ENCODE results near the gene SIRPA. TPM values are rescaled to one million over a fixed set of nuclear protein-coding genes. Genes with fewer than 3 reads are reported as not detected.

Gene SIRPA
- total and polyA plus RNA-seq, 2 of the 8 experiments (the other 6 are each of a cell fraction or from before 2014, with no cell fraction given): 3.9 to 4.3 TPM

- no peak overlapping the region for H4K5ac ChIP-seq (ENCODE audit: insufficient read length, low read depth, low read length)
These were observed 78.6 kb downstream of the SIRPA start for GRCh38 chr20:1973601-1974440.

More at GRCh38 chr20:1973601-1974440, 78.6 kb downstream of the SIRPA start:
- Histone ChIP-seq H2BK20ac (ENCODE audit: low read length) (no peak overlapping the region), H4K91ac (replicated peaks; ENCODE audit: insufficient read length, low read length) (no peak overlapping the region), H4K8ac (ENCODE audit: extremely low read depth, insufficient read depth, low read length) (no peak overlapping the region), H2AFZ (ENCODE audit: low read length) (no peak overlapping the region), H3K27ac (ENCODE audit: low read depth, low read length) (no peak overlapping the region), H2BK5ac (ENCODE audit: low read depth, low read length) (no peak overlapping the region), H4K20me1 (replicated peaks in 1 of 2; ENCODE audit: control insufficient read depth in 1 of 2, insufficient read depth in 2 of 2, low read length in 2 of 2) (peaks cover 0 to 1% of the 10 kb centered on the region in 2 experiments), H2AK5ac (ENCODE audit: low read depth, low read length) (no peak overlapping the region), H3K23me2 (ENCODE audit: low read depth, low read length) (no peaks in the 10 kb centered on the region), H3K79me2 (ENCODE audit: control insufficient read depth in 1 of 2, insufficient read depth in 2 of 2, low read length in 2 of 2) (no peaks in the 10 kb centered on the region), H3K79me1 (ENCODE audit: low read depth, low read length) (no peaks in the 10 kb centered on the region), H2BK15ac (ENCODE audit: low read length) (peak overlapping the region; percentile 53; the same call in 1 of the 2 replicates), H2BK120ac (replicated peaks; ENCODE audit: low read depth, low read length) (no peak overlapping the region), H3K4ac (replicated peaks; ENCODE audit: insufficient read length, low read depth, low read length) (no peak overlapping the region), H3K18ac (ENCODE audit: extremely low read depth, low read length) (no peak overlapping the region), H3K9ac (replicated peaks in 1 of 4; ENCODE audit: extremely low read depth in 1 of 4, low read depth in 3 of 4, low read length in 3 of 4) (no peak overlapping the region), H3K9me3 (ENCODE audit: insufficient read depth in 2 of 2, low read depth in 1 of 2, low read length in 1 of 2) (no peaks in the 10 kb centered on the region), H3K23ac (ENCODE audit: insufficient read length) (no peak overlapping the region), H3K4me1 (replicated peaks in 1 of 4; ENCODE audit: control insufficient read depth in 3 of 4, insufficient read depth in 4 of 4, low read length in 3 of 4) (peaks cover 0 to 4% (median 0%) of the 10 kb centered on the region in 4 experiments; a peak in 1 of 7 replicates), H3K4me3 (ENCODE audit: extremely low read depth in 1 of 4, insufficient read depth in 2 of 4, low read depth in 3 of 4, low read length in 4 of 4) (no peak overlapping the region), H2BK12ac (ENCODE audit: low read depth, low read length) (no peak overlapping the region), H3K4me2 (ENCODE audit: insufficient read depth in 1 of 2, low read depth in 2 of 2, low read length in 2 of 2) (no peak overlapping the region), H3K36me3 (ENCODE audit: control insufficient read depth in 2 of 4, insufficient read depth in 4 of 4, low read length in 3 of 4) (no peaks in the 10 kb centered on the region), H3K56ac (replicated peaks; ENCODE audit: insufficient read length, low read depth, low read length) (no peak overlapping the region), H3K27me3 (replicated peaks in 1 of 4; ENCODE audit: control insufficient read depth in 3 of 4, extremely low read depth in 1 of 4, insufficient read depth in 3 of 4, low read length in 3 of 4) (peaks cover 0 to 2% (median 0%) of the 10 kb centered on the region in 4 experiments; a peak in 1 of 7 replicates), H3K14ac (ENCODE audit: insufficient read length) (no peak overlapping the region)
- TF ChIP-seq SP2 (IDR thresholded peaks at IDR 0.05; ENCODE audit: low read length) (no peak), BACH1 (IDR thresholded peaks at IDR 0.05; ENCODE audit: low read length) (no peak), SIX5 (IDR thresholded peaks at IDR 0.05; ENCODE audit: low read depth, low read length) (no peak), TAF7 (optimal IDR thresholded peaks at IDR 0.05; ENCODE audit: borderline replicate concordance, low read depth, low read length) (no peak), CTBP2 (IDR thresholded peaks at IDR 0.05; ENCODE audit: borderline replicate concordance, insufficient read depth, insufficient read length, low read length) (no peak), RNF2 (IDR thresholded peaks at IDR 0.05; ENCODE audit: borderline replicate concordance, low read depth, low read length, missing control alignments, poor library complexity, severe bottlenecking) (no peak), BCL11A (IDR thresholded peaks at IDR 0.05; ENCODE audit: low read depth in 2 of 2, low read length in 2 of 2) (no peak), SIRT6 (IDR thresholded peaks at IDR 0.05; ENCODE audit: low read length) (no peak)
- FAIRE-seq (no peak), DNase-seq (ENCODE audit: low read depth in 1 of 2, low spot score in 2 of 2) (no peak)
- ChIA-PET CTCF (ENCODE audit: partially characterized antibody) (interaction anchor here (0.5 to 2.4 kb wide), 6 partner anchors 8 to 402 kb away, joined by 3 to 11 read pairs (median 4); no protein-coding TSS in a partner anchor), POLR2A (ENCODE audit: partially characterized antibody) (interaction anchor here (0.6 kb wide), 1 partner anchor 15 kb away, joined by 3 read pairs; no protein-coding TSS in a partner anchor)
- WGBS, 2 experiments (ENCODE audit: extremely low coverage in 1 of 2, insufficient coverage in 1 of 2, insufficient read length in 1 of 2, insufficient replicate concordance in 2 of 2, low coverage in 1 of 2, low lambda C conversion rate in 2 of 2, missing lambda C conversion rate in 1 of 2): 79% methylated on average over 15 of the region's 15 CpGs; no CpG with 5 or more reads in 1 of the 2 experiments
